GM12878 (cell line): ENCODE data around the gene C16orf82.

Experiments
- CBFB ChIP-seq: IDR thresholded peaks from 2 replicates; pipeline ENCODE4 v1.6.1; 2016; ENCODE audit warnings: antibody characterized with exemption, low read depth
- CREM ChIP-seq: IDR thresholded peaks from 2 replicates; pipeline ENCODE4 v1.6.1; 2014; ENCODE audit warnings: antibody characterized with exemption, low read depth
- GABPA ChIP-seq: IDR thresholded peaks from 2 replicates; pipeline ENCODE4 v1.6.1; 2014; ENCODE audit warnings: antibody characterized with exemption, low read depth, mild to moderate bottlenecking, inconsistent platforms
- MYC ChIP-seq: IDR thresholded peaks from 2 replicates; pipeline ENCODE4 v1.6.1; 2011; ENCODE audit warnings: mild to moderate bottlenecking, low read length, moderate library complexity, inconsistent platforms; ENCODE audit not compliant: insufficient read depth, insufficient replicate concordance, insufficient read length, severe bottlenecking
- POLR2AphosphoS2 ChIP-seq: IDR thresholded peaks from 2 replicates; pipeline ENCODE4 v1.6.1; 2011; ENCODE audit warnings: low read depth, mild to moderate bottlenecking, low read length, improper control_type of control experiment, moderate library complexity
- RAD51 ChIP-seq: fragments of 450-650 bp; IDR thresholded peaks from 2 replicates; pipeline ENCODE4 v1.6.1; 2016; ENCODE audit warnings: moderate library complexity, mild to moderate bottlenecking, inconsistent platforms
- RFX5 ChIP-seq: IDR thresholded peaks from 2 replicates; pipeline ENCODE4 v1.6.1; 2011; ENCODE audit warnings: low read depth, low read length, improper control_type of control experiment
- SMC3 ChIP-seq: IDR thresholded peaks from 2 replicates; pipeline ENCODE4 v1.6.1; 2011; ENCODE audit warnings: low read length, improper control_type of control experiment, borderline replicate concordance
- YY1 ChIP-seq: IDR thresholded peaks from 2 replicates; pipeline ENCODE4 v1.6.1; 2011; ENCODE audit warnings: low read depth, mild to moderate bottlenecking, low read length
- ZNF384 ChIP-seq: IDR thresholded peaks from 2 replicates; pipeline ENCODE4 v1.6.1; 2012; ENCODE audit warnings: low read depth, mild to moderate bottlenecking, low read length, improper control_type of control experiment, borderline replicate concordance
- TF ChIP-seq, protein P1 (sequence below): IDR thresholded peaks from 2 replicates; pipeline ENCODE4 v1.6.1; 2012; ENCODE audit warnings: mild to moderate bottlenecking, low read depth, low read length
- TF ChIP-seq, protein P2 (sequence below), 3 experiments: IDR thresholded peaks in 2 of 3; conservative IDR thresholded peaks in 1 of 3; 2 replicates each; pipeline ENCODE4 v1.5.1; 2011; ENCODE audit warnings: low read depth in 3 of 3, low read length in 3 of 3, mild to moderate bottlenecking in 3 of 3, control low read depth in 2 of 3, moderate library complexity in 2 of 3, inconsistent platforms in 1 of 3, mixed read lengths in 1 of 3; ENCODE audit not compliant: control insufficient read depth in 2 of 3, insufficient read depth in 1 of 3; ENCODE audit errors: extremely low read depth in 1 of 3
- TF ChIP-seq, protein P3 (sequence below): IDR thresholded peaks from 2 replicates; pipeline ENCODE4 v1.6.1; 2011; ENCODE audit warnings: low read depth, mild to moderate bottlenecking, low read length, moderate library complexity, borderline replicate concordance; ENCODE audit errors: extremely low read depth
- TF ChIP-seq, protein P4 (sequence below): fragments of 450-650 bp; IDR thresholded peaks from 2 replicates; pipeline ENCODE4 v1.6.1; 2017; ENCODE audit warnings: mild to moderate bottlenecking

DNA sequence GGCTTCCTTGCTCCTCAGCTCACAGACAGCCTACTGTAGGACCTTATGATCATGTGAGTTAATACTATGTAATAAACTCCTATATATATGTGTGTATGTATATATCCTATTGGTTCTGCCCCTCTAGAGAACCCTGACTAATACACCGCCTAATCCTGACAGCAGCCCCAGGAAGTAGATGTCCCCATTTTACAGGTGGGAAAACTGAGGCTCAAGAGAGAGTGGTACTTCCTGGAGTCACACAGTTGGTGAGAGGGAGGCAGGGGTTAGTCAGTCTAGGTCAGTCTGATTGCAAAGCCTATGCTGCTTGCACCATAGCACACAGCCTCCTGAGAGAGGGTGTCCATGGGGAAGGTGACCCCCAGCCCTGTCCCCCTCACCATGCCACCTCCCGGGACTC is 42.7 kb upstream of the C16orf82 start:
- TF ChIP-seq POLR2AphosphoS2 (no peak), SMC3 (no peak), ZNF384 (no peak), RAD51 (no peak), CBFB (no peak), GABPA (no peak), RFX5 (no peak), YY1 (no peak), MYC (no peak), CREM (no peak)
- TF ChIP-seq, protein P1, sequence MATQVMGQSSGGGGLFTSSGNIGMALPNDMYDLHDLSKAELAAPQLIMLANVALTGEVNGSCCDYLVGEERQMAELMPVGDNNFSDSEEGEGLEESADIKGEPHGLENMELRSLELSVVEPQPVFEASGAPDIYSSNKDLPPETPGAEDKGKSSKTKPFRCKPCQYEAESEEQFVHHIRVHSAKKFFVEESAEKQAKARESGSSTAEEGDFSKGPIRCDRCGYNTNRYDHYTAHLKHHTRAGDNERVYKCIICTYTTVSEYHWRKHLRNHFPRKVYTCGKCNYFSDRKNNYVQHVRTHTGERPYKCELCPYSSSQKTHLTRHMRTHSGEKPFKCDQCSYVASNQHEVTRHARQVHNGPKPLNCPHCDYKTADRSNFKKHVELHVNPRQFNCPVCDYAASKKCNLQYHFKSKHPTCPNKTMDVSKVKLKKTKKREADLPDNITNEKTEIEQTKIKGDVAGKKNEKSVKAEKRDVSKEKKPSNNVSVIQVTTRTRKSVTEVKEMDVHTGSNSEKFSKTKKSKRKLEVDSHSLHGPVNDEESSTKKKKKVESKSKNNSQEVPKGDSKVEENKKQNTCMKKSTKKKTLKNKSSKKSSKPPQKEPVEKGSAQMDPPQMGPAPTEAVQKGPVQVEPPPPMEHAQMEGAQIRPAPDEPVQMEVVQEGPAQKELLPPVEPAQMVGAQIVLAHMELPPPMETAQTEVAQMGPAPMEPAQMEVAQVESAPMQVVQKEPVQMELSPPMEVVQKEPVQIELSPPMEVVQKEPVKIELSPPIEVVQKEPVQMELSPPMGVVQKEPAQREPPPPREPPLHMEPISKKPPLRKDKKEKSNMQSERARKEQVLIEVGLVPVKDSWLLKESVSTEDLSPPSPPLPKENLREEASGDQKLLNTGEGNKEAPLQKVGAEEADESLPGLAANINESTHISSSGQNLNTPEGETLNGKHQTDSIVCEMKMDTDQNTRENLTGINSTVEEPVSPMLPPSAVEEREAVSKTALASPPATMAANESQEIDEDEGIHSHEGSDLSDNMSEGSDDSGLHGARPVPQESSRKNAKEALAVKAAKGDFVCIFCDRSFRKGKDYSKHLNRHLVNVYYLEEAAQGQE = no peak
- TF ChIP-seq, protein P2, sequence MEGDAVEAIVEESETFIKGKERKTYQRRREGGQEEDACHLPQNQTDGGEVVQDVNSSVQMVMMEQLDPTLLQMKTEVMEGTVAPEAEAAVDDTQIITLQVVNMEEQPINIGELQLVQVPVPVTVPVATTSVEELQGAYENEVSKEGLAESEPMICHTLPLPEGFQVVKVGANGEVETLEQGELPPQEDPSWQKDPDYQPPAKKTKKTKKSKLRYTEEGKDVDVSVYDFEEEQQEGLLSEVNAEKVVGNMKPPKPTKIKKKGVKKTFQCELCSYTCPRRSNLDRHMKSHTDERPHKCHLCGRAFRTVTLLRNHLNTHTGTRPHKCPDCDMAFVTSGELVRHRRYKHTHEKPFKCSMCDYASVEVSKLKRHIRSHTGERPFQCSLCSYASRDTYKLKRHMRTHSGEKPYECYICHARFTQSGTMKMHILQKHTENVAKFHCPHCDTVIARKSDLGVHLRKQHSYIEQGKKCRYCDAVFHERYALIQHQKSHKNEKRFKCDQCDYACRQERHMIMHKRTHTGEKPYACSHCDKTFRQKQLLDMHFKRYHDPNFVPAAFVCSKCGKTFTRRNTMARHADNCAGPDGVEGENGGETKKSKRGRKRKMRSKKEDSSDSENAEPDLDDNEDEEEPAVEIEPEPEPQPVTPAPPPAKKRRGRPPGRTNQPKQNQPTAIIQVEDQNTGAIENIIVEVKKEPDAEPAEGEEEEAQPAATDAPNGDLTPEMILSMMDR (IDR thresholded peaks at IDR 0.05 in 2 of 3, conservative IDR thresholded peaks at IDR 0.05 in 1 of 3; ENCODE audit: control insufficient read depth in 2 of 3, extremely low read depth in 1 of 3, insufficient read depth in 1 of 3, low read depth in 3 of 3, low read length in 3 of 3) = no peak
- TF ChIP-seq, protein P3, sequence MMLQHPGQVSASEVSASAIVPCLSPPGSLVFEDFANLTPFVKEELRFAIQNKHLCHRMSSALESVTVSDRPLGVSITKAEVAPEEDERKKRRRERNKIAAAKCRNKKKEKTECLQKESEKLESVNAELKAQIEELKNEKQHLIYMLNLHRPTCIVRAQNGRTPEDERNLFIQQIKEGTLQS = no peak
- TF ChIP-seq, protein P4, sequence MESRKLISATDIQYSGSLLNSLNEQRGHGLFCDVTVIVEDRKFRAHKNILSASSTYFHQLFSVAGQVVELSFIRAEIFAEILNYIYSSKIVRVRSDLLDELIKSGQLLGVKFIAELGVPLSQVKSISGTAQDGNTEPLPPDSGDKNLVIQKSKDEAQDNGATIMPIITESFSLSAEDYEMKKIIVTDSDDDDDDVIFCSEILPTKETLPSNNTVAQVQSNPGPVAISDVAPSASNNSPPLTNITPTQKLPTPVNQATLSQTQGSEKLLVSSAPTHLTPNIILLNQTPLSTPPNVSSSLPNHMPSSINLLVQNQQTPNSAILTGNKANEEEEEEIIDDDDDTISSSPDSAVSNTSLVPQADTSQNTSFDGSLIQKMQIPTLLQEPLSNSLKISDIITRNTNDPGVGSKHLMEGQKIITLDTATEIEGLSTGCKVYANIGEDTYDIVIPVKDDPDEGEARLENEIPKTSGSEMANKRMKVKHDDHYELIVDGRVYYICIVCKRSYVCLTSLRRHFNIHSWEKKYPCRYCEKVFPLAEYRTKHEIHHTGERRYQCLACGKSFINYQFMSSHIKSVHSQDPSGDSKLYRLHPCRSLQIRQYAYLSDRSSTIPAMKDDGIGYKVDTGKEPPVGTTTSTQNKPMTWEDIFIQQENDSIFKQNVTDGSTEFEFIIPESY = no peak
